H9 (cell line): ENCODE measurements around the gene SIGLEC14. TPM values are rescaled to one million over a fixed set of nuclear protein-coding genes. Genes with fewer than 3 reads are reported as not detected.

ENCODE experiments used
- DNase-seq: peaks from one replicate; pipeline ENCODE4 v3.0.0-alpha.2; 2017
- H2AFZ ChIP-seq: one replicate; pipeline ENCODE4 v1.6.1; 2013; ENCODE audit warnings: mild to moderate bottlenecking, low read length, control low read depth, moderate library complexity
- H2AK5ac ChIP-seq: 2 replicates; pipeline ENCODE4 v1.6.1; 2013; ENCODE audit warnings: low read length, control low read depth, mixed read lengths; ENCODE audit not compliant: insufficient read length
- H2BK120ac ChIP-seq: one replicate; pipeline ENCODE4 v1.6.1; 2013; ENCODE audit warnings: low read depth, mild to moderate bottlenecking, low read length, control low read depth, inconsistent platforms; ENCODE audit not compliant: poor library complexity, severe bottlenecking
- H2BK12ac ChIP-seq: 2 replicates; pipeline ENCODE4 v1.6.1; 2013; ENCODE audit warnings: low read length, control low read depth, mixed read lengths, low read depth; ENCODE audit not compliant: insufficient read length
- H2BK15ac ChIP-seq: 2 replicates; pipeline ENCODE4 v1.6.1; 2013; ENCODE audit warnings: low read depth, low read length, control low read depth
- H2BK20ac ChIP-seq: one replicate; pipeline ENCODE4 v1.6.1; 2013; ENCODE audit warnings: low read depth, mild to moderate bottlenecking, low read length, control low read depth, inconsistent platforms; ENCODE audit not compliant: poor library complexity, severe bottlenecking
- H2BK5ac ChIP-seq: 2 replicates; pipeline ENCODE4 v1.6.1; 2013; ENCODE audit warnings: low read length, control low read depth, mixed read lengths; ENCODE audit not compliant: insufficient read length
- H3K14ac ChIP-seq: 2 replicates; pipeline ENCODE4 v1.6.1; 2013; ENCODE audit warnings: low read length, control low read depth; ENCODE audit not compliant: insufficient read depth
- H3K18ac ChIP-seq: 2 replicates; pipeline ENCODE4 v1.6.1; 2013; ENCODE audit warnings: low read depth, mild to moderate bottlenecking, mixed read lengths, low read length, control low read depth; ENCODE audit not compliant: insufficient read length
- H3K23ac ChIP-seq: 2 replicates; pipeline ENCODE4 v1.6.1; 2013; ENCODE audit warnings: low read length, control low read depth, mixed read lengths, low read depth; ENCODE audit not compliant: insufficient read length
- H3K23me2 ChIP-seq: 2 replicates; pipeline ENCODE4 v1.6.1; 2013; ENCODE audit warnings: low read depth, mild to moderate bottlenecking, mixed read lengths, low read length, control low read depth; ENCODE audit not compliant: insufficient read length, poor library complexity, severe bottlenecking
- H3K27ac ChIP-seq: 2 replicates; pipeline ENCODE4 v1.5.1; 2013; ENCODE audit warnings: low read length, control low read depth, mixed read lengths, low read depth; ENCODE audit not compliant: insufficient read length
- H3K27me3 ChIP-seq: 2 replicates; pipeline ENCODE4 v1.6.1; 2013; ENCODE audit warnings: low read length, control low read depth, inconsistent platforms; ENCODE audit not compliant: insufficient read depth
- H3K4ac ChIP-seq: 2 replicates; pipeline ENCODE4 v1.6.1; 2013; ENCODE audit warnings: low read depth, mild to moderate bottlenecking, control low read depth, inconsistent platforms, low read length, moderate library complexity
- H3K4me1 ChIP-seq: 2 replicates; pipeline ENCODE4 v1.6.1; 2013; ENCODE audit warnings: low read length, control low read depth, inconsistent platforms; ENCODE audit not compliant: insufficient read depth
- H3K4me2 ChIP-seq: 2 replicates; pipeline ENCODE4 v1.6.1; 2013; ENCODE audit warnings: low read length, control low read depth, mixed read lengths; ENCODE audit not compliant: insufficient read length, insufficient read depth
- H3K56ac ChIP-seq: 2 replicates; pipeline ENCODE4 v1.6.1; 2013; ENCODE audit warnings: low read depth, mild to moderate bottlenecking, mixed read lengths, low read length, control low read depth; ENCODE audit not compliant: insufficient read length
- H3K79me1 ChIP-seq: 2 replicates; pipeline ENCODE4 v1.6.1; 2013; ENCODE audit warnings: low read depth, mild to moderate bottlenecking, moderate library complexity, low read length, control low read depth, inconsistent platforms; ENCODE audit not compliant: insufficient read depth, poor library complexity, severe bottlenecking
- H3K79me2 ChIP-seq: 2 replicates; pipeline ENCODE4 v1.6.1; 2013; ENCODE audit warnings: low read length, control low read depth, inconsistent platforms; ENCODE audit not compliant: insufficient read depth
- H3K9ac ChIP-seq: 2 replicates; pipeline ENCODE4 v1.6.1; 2013; ENCODE audit warnings: low read length, control low read depth, mixed read lengths; ENCODE audit not compliant: insufficient read length; ENCODE audit errors: extremely low read depth
- H3K9me3 ChIP-seq: one replicate; pipeline ENCODE4 v1.6.1; 2013; ENCODE audit warnings: low read depth, low read length, inconsistent platforms; ENCODE audit not compliant: control insufficient read depth
- H3T11ph ChIP-seq: one replicate; pipeline ENCODE4 v1.6.1; 2013; ENCODE audit warnings: mild to moderate bottlenecking, low read length, control low read depth, inconsistent platforms
- H4K20me1 ChIP-seq: one replicate; pipeline ENCODE4 v1.6.1; 2013; ENCODE audit not compliant: control insufficient read depth, insufficient read length, insufficient read depth
- H4K5ac ChIP-seq: 2 replicates; pipeline ENCODE4 v1.6.1; 2013; ENCODE audit warnings: low read depth, mild to moderate bottlenecking, mixed read lengths, low read length, control low read depth; ENCODE audit not compliant: insufficient read length
- H4K8ac ChIP-seq: replicated peaks from 2 replicates; pipeline ENCODE4 v1.6.1; 2013; ENCODE audit warnings: low read length, control low read depth, mixed read lengths, low read depth; ENCODE audit not compliant: insufficient read length
- H4K91ac ChIP-seq: 2 replicates; pipeline ENCODE4 v1.6.1; 2013; ENCODE audit warnings: low read depth, mild to moderate bottlenecking, moderate library complexity, mixed read lengths, low read length, control low read depth; ENCODE audit not compliant: insufficient read length
- H3K27ac Mint-ChIP-seq, 3 experiments: 2 replicates in 2 of 3; 3 replicates in 1 of 3; pipeline ENCODE4 v1.8.0; 2020 to 2021; ENCODE audit warnings: mixed read lengths in 3 of 3, mild to moderate bottlenecking in 1 of 3, moderate library complexity in 1 of 3
- H3K27me3 Mint-ChIP-seq: 2 replicates; pipeline ENCODE4 v1.8.0; 2021; ENCODE audit warnings: low read depth, mild to moderate bottlenecking, moderate library complexity, mixed read lengths
- H3K36me3 Mint-ChIP-seq, 3 experiments: 2 replicates in 2 of 3; 3 replicates in 1 of 3; pipeline ENCODE4 v1.8.0; 2020 to 2021; ENCODE audit warnings: low read depth in 3 of 3, mixed read lengths in 3 of 3; ENCODE audit not compliant: insufficient read depth in 1 of 3
- H3K4me1 Mint-ChIP-seq, 2 experiments: 2 replicates each; pipeline ENCODE4 v1.8.0; 2020; ENCODE audit warnings: mixed read lengths in 2 of 2
- H3K4me3 Mint-ChIP-seq, 2 experiments: 2 replicates in 1 of 2; 3 replicates in 1 of 2; pipeline ENCODE4 v1.8.0; 2020 to 2021; ENCODE audit warnings: mild to moderate bottlenecking in 2 of 2, mixed read lengths in 2 of 2, moderate library complexity in 1 of 2
- H3K9me3 Mint-ChIP-seq, 2 experiments: 2 replicates in 1 of 2; 3 replicates in 1 of 2; pipeline ENCODE4 v1.8.0; 2020; ENCODE audit warnings: mild to moderate bottlenecking in 2 of 2, mixed read lengths in 2 of 2, moderate library complexity in 1 of 2
- CTCF ChIP-seq: fragments of 200-600 bp; sonication (generic); conservative IDR thresholded peaks from 3 replicates; pipeline ENCODE4 v1.8.0; 2021; ENCODE audit warnings: antibody characterized with exemption, mild to moderate bottlenecking
- WGBS: extraction: QIAGEN DNeasy Blood & Tissue Kit; methylation state at CpG from one replicate; pipeline ENCODE4 v1.1.7; 2013; ENCODE audit warnings: missing lambda C conversion rate, low lambda C conversion rate, mixed read lengths; ENCODE audit not compliant: insufficient read length; ENCODE audit errors: extremely low coverage; 5-methylcytosine and 5-hydroxymethylcytosine counted together
- total RNA-seq: library from RNA; stranded (reverse); gene quantifications from 2 replicates; pipeline ENCODE4 v1.2.1, GENCODE V29; 2021

Gene SIGLEC14
- total RNA-seq, 1 experiment from 2014 or later: not detected

- H3K56ac ChIP-seq: no peak overlapping the region
- no peaks in the 10 kb centered on the region for H3K4me1 ChIP-seq
- no peak overlapping the region for H2AK5ac ChIP-seq
- H3K27me3 ChIP-seq: no peaks in the 10 kb centered on the region
- no peak overlapping the region for H3K4me2 ChIP-seq
- WGBS: no CpG with 5 or more reads among the region's 11 CpGs
- no peak overlapping the region for H2AFZ ChIP-seq
- Mint-ChIP-seq H3K36me3 (no peaks in the 10 kb centered on the region; a peak in 1 of 7 replicates), H3K4me3 (no peak overlapping the region), H3K9me3 (peaks cover 8 to 54% of the 10 kb centered on the region in 2 experiments), H3K27me3 (peaks cover 23% of the 10 kb centered on the region), H3K27ac (no peak overlapping the region), H3K4me1 (no peaks in the 10 kb centered on the region)
- H2BK5ac ChIP-seq: no peak overlapping the region
- H2BK15ac ChIP-seq: no peak overlapping the region
- H3K27ac ChIP-seq: no peak overlapping the region
- H3T11ph ChIP-seq: no peak overlapping the region
- H4K20me1 ChIP-seq: no peaks in the 10 kb centered on the region
- H3K79me1 ChIP-seq: no peaks in the 10 kb centered on the region
- H3K9ac ChIP-seq: no peak overlapping the region
- no peaks in the 10 kb centered on the region for H3K9me3 ChIP-seq
- no peak overlapping the region for H2BK120ac ChIP-seq
- H2BK20ac ChIP-seq: no peak overlapping the region
- no peak overlapping the region for H4K8ac ChIP-seq
- no peak overlapping the region for H3K14ac ChIP-seq
- no peak overlapping the region for H4K5ac ChIP-seq
- DNase-seq: no peak
- H3K4ac ChIP-seq: no peak overlapping the region
- no peaks in the 10 kb centered on the region for H3K79me2 ChIP-seq
- H3K23ac ChIP-seq: no peak overlapping the region
- no peaks in the 10 kb centered on the region for H3K23me2 ChIP-seq
- no peak overlapping the region for H2BK12ac ChIP-seq
- no peak for TF ChIP-seq CTCF
- H4K91ac ChIP-seq: no peak overlapping the region
- H3K18ac ChIP-seq: no peak overlapping the region
Measured at GRCh38 chr19:51676566-51677083, 30.0 kb upstream of the SIGLEC14 start.
